Kidney epithelial cell (primary cell): ENCODE measurements around the gene JMJD1C. TPM values are rescaled to one million over a fixed set of nuclear protein-coding genes. Genes with fewer than 3 reads are reported as not detected.

Experiments used
- DNase-seq: peaks from one replicate; pipeline ENCODE4 v3.0.0-alpha.2; 2010; ENCODE audit warnings: low read depth
- H3K27me3 ChIP-seq: 2 replicates; pipeline ENCODE4 v1.6.0; 2011; ENCODE audit warnings: low read length; ENCODE audit not compliant: control insufficient read depth, insufficient read depth
- H3K36me3 ChIP-seq: 2 replicates; pipeline ENCODE4 v1.5.1; 2011; ENCODE audit warnings: low read length; ENCODE audit not compliant: control insufficient read depth, insufficient read depth
- H3K4me3 ChIP-seq: 2 replicates; pipeline ENCODE4 v1.5.1; 2011; ENCODE audit warnings: low read depth, mild to moderate bottlenecking, control low read depth, low read length
- total RNA-seq: library from RNA; depleted of rRNA; stranded (reverse); fragments of >200 nt; gene quantifications from 2 replicates; pipeline ENCODE4 v1.2.3, GENCODE V29; 2015
- TF ChIP-seq, protein P1 (sequence below): IDR thresholded peaks from 2 replicates; pipeline ENCODE4 v1.5.1; 2011; ENCODE audit warnings: mild to moderate bottlenecking, moderate library complexity, low read length, control low read depth, inconsistent platforms; ENCODE audit not compliant: insufficient read depth, poor library complexity, severe bottlenecking

The JMJD1C gene
- total RNA-seq, 1 donor from 2014 or later = 90.3 TPM

DNA sequence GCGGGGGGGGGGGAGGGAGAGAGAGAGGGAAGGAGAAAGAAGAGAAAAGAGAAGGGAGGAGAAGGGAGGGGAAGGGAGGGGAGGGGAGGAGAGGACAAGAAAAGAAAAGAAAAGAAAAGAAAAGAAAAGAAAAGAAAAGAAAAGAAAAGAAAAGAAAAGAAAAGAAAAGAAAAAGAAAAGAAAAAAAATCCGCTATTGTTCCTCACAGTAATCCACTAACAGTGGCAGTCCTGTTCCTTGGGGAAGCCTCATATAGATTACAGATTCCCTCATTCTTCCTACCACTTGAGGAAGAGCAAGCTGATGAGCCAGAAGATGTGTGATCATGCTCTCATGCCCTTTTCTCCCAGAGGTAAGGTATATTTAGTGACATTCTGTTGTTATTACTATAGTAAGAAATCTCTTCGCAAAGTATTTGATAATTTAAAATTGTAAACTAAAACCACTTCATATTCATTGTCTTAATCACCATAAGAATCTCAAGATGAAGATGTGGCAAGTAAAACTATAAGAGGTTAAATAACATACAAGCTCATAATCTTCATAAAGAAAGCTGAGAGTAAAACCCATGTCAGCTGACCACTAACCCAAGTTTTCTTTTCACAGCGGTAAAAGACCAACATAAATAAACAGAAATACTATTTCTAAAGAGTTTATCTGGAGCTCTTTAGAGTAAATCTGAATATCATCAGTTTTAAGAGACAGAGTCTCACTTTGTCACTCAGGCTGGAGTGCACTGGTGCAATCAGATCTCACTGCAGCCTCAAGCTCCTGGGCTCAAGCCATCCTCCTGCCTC lies 128.1 kb downstream of the JMJD1C start:
- TF ChIP-seq, protein P1, sequence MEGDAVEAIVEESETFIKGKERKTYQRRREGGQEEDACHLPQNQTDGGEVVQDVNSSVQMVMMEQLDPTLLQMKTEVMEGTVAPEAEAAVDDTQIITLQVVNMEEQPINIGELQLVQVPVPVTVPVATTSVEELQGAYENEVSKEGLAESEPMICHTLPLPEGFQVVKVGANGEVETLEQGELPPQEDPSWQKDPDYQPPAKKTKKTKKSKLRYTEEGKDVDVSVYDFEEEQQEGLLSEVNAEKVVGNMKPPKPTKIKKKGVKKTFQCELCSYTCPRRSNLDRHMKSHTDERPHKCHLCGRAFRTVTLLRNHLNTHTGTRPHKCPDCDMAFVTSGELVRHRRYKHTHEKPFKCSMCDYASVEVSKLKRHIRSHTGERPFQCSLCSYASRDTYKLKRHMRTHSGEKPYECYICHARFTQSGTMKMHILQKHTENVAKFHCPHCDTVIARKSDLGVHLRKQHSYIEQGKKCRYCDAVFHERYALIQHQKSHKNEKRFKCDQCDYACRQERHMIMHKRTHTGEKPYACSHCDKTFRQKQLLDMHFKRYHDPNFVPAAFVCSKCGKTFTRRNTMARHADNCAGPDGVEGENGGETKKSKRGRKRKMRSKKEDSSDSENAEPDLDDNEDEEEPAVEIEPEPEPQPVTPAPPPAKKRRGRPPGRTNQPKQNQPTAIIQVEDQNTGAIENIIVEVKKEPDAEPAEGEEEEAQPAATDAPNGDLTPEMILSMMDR = no peak
- Histone ChIP-seq H3K36me3 (no peaks in the 10 kb centered on the region), H3K4me3 (no peak overlapping the region), H3K27me3 (no peaks in the 10 kb centered on the region)
- DNase-seq = no peak

DNA sequence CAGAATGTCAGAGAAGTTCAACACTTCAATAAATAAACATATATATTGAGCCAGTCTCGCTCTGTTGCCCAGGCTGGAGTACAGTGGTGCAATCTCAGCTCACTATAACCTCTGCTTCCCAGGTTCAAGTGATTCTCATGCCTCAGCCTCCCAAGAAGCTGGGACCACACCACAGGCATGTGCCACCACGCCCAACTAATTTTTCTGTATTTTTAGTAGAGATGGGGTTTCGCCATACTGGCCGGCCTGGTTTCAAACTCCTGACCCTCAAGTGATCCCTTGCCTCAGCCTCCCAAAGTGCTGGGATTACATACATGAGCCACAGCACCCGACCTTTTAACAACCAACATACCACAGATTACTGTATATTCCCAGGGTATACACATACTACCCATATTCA lies 134.2 kb downstream of the JMJD1C start:
- no peak overlapping the region for H3K4me3 ChIP-seq
- no peak for DNase-seq
- no peaks in the 10 kb centered on the region for H3K36me3 ChIP-seq
- no peaks in the 10 kb centered on the region for H3K27me3 ChIP-seq
- TF ChIP-seq, protein P1 = no peak

DNA sequence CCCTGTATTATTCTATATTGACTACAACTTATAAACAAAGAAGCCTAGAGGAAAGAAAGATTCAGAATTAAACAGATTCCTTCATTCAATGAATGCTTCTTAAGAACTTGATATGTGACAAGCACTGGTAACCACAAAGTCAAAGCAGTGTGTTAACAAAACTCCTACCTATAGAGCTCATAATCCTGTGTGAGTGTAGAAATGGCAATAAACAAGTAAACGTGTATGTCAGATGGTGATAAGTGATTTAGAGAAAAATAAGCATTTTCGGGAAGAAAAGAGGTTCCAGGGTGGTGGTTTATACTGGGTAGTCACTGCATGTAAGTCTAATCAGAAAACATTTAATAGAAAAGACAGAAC lies 141.3 kb downstream of the JMJD1C start:
- TF ChIP-seq, protein P1 = no peak
- Histone ChIP-seq H3K27me3 (no peaks in the 10 kb centered on the region), H3K36me3 (no peaks in the 10 kb centered on the region), H3K4me3 (no peak overlapping the region)
- no peak for DNase-seq

DNA sequence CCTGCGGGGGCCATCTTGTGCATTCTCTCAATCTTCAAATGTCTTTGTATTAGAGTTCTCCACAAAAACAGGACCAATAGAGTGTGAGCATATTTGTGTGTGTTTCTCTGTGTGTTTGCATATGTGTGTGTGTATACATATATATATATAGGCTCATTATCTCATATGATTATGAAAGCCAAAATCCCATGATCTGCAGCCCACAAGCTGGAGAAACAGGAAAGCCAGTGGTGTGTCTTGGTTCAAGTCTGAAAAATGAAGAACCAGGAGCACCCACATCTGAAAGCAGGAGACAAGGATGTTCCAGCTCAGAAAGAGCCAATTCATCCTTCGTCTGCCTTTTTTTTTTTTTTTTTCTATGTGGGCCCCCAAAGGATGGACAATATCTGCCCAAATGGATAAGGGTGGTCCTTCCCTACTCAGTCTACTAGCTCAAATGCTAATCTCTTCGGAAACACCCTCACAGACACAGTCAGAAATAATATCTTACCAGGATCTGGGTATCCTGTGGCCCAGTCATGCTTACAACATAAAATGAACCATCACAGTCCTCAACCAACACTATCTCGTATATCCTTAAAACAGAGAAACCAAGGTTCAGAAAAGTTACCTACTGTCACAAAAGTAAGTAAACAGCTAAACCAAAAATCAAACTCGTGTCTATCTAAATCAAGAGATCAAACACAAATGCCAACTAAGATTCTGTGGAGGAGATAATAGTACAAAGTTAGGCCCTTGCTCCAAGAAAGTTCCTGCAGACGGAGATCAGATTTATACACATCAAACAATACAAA lies 141.9 kb downstream of the JMJD1C start:
- TF ChIP-seq, protein P1 = no peak
- DNase-seq = no peak
- H3K4me3 ChIP-seq = no peak overlapping the region
- H3K27me3 ChIP-seq = no peaks in the 10 kb centered on the region
- no peaks in the 10 kb centered on the region for H3K36me3 ChIP-seq

DNA sequence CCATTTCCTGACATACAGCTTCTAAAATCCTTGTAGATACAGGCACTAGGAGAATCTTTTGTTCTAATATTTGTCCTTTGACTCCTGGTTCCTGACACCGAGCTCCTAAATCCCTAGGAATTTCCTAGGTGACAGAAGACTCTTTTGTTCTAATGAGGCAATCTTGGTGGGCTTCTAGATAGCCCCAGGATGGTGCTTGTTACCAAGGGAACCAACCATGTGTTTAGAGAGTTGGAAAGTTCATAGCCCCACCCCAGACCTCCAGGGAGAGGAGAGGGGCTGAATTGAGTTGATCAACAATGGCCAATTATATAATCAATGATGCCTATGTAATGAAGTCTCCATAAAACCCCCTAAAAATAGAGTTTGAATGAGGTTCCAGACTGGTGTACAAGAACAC lies 145.1 kb downstream of the JMJD1C start:
- H3K4me3 ChIP-seq = no peak overlapping the region
- no peaks in the 10 kb centered on the region for H3K36me3 ChIP-seq
- no peak for DNase-seq
- H3K27me3 ChIP-seq = no peaks in the 10 kb centered on the region
- TF ChIP-seq, protein P1 = no peak
